Ovary (tissue), 9 donors: ENCODE measurements around the gene PIK3R1. TPM values are rescaled to one million over a fixed set of nuclear protein-coding genes. Genes with fewer than 3 reads are reported as not detected.
A peak's percentile ranks its signal among the peaks of the same experiment; 100 is the strongest.

Experiments used
- DNase-seq, 5 donors: peaks; one replicate each; pipeline ENCODE4 v3.0.0-alpha.2; 2019 to 2020
- H3K27ac ChIP-seq, 2 donors: fragments of 200-600 bp; one replicate each; pipeline versions ENCODE4 v1.5.1 to v1.8.0; 2019 to 2022
- H3K27me3 ChIP-seq: fragments of 200-600 bp; one replicate; pipeline ENCODE4 v1.8.0; 2022
- H3K36me3 ChIP-seq: fragments of 200-600 bp; sonication (generic); one replicate; pipeline ENCODE4 v1.5.1; 2019
- H3K4me1 ChIP-seq: one replicate; pipeline ENCODE4 v1.8.1; 2013; ENCODE audit warnings: mild to moderate bottlenecking, moderate library complexity; ENCODE audit not compliant: insufficient read depth
- H3K4me3 ChIP-seq: fragments of 200-600 bp; sonication (generic); one replicate; pipeline ENCODE4 v1.5.1; 2017
- H3K9me3 ChIP-seq, 2 donors: fragments of 200-600 bp in 1 of 2; sonication (generic) in 1 of 2; one replicate each; pipeline versions ENCODE4 v1.5.1 to v1.8.1; 2013 to 2019; ENCODE audit warnings: mild to moderate bottlenecking in 1 of 2, moderate library complexity in 1 of 2
- EP300 ChIP-seq: sonication (generic); formaldehyde crosslinking; IDR thresholded peaks from one replicate; pipeline ENCODE4 v1.6.1; 2017; ENCODE audit warnings: antibody characterized with exemption
- POLR2A ChIP-seq: fragments of 450-650 bp; IDR thresholded peaks from one replicate; pipeline ENCODE4 v1.6.1; 2017; ENCODE audit warnings: antibody characterized with exemption, mild to moderate bottlenecking, moderate library complexity
- WGBS, 3 donors: extraction: QIAGEN DNeasy Blood & Tissue Kit in 1 of 3; methylation state at CpG; one replicate each; pipeline versions ENCODE4 v1.1.5 to v1.1.7; 2013 to 2017; 5-methylcytosine and 5-hydroxymethylcytosine counted together
- intact Hi-C, 4 donors: fragments of 100-400 bp; cut with DNase I; formaldehyde crosslinking; loops; one replicate each; pipeline versions ENCODE4 v1.11.0 to v1.15.1; 2022 to 2023
- polyA plus RNA-seq, 2 donors: library from polyadenylated mRNA; stranded (reverse); fragments of 200-250 nt in 1 of 2; fragments of 350-450 nt in 1 of 2; fragmentation: Illumina TruSeq in 1 of 2; extraction: RNeasy Lipid Tissue Mini Kit (QIAGEN cat#74804) in 1 of 2; gene quantifications; one replicate each; pipeline ENCODE4 v1.2.3, GENCODE V29; 2013 to 2014
- total RNA-seq, 7 donors: library from RNA; depleted of rRNA in 2 of 7; stranded (reverse); fragments of >200 nt in 2 of 7; fragmentation: NEBNext Ultra II Directional in 3 of 7; extraction: Animal tissue kit (Norgen Biotek cat#: 25700) in 3 of 7; gene quantifications; one replicate each; pipeline versions ENCODE4 v1.1.0 to v1.2.4, GENCODE V29; 2016 to 2023
- TF ChIP-seq, protein P1 (sequence below), 3 donors: fragments of 450-650 bp in 2 of 3; fragments of 200-600 bp in 1 of 3; IDR thresholded peaks; one replicate each; pipeline versions ENCODE4 v1.5.1 to v1.8.0; 2016 to 2022; ENCODE audit warnings: antibody characterized with exemption in 3 of 3, mild to moderate bottlenecking in 1 of 3
- donor health status: DM: no; HTN: no; CAD: no; lungs with moderate emphysema.
- donor health status: DM: no; HTN: no; CAD: no.
- donor health status: Bipolar disorder and iron deficiency.
- donor health status: DM: yes; HTN: yes; CAD: no.
- donor health status: DM: no; HTN: no; CAD: no.
- donor health status: DM: yes; HTN: yes; CAD: no.

Gene PIK3R1
- total and polyA plus RNA-seq, 9 donors: 25.2 to 206 (median 81.2) TPM

DNA sequence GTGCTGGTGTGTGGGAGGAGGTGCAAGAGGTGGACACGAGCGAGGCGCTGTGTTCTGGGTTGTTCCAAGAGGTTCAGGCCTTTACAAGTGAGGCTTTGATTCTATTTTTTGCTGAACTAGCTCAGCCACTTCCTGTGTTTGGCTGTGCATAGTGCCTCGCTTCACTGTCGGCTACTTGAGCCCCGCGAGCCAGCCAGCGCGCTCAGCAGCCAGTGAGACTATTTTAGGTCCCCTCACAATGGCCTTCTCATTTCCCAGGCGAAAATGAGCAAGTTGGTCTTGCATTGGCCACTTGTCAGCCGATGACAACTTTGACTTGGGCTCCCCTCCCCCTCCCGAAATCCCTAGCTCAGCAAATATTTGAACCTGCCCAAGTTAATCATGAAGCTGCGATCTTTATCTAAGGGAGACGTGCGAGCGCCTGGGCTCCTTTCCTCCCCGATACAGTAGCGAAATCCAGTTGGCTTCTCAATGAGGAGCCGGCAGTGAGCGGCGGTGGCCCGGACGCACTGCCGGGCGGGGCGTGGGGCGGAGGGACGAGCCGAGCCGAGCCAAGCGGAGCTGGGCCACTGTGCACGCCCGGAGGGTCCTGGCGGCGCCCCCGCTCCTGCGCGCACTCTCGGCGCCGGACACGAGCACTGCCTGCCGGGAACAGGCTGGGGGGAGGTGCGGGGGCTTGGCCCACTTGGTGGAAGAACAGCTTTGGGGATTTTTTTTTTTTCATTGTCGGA is 72.6 kb downstream of the PIK3R1 start:
- 3 to 4% (median 3%) methylated on average over 42 to 45 of the region's 45 CpGs for WGBS, 3 donors
- H3K27ac ChIP-seq: peak overlapping the region; percentile 4 to 74
- H3K4me3 ChIP-seq: peak overlapping the region; percentile 52
- TF ChIP-seq POLR2A (no peak), EP300 (no peak)
- TF ChIP-seq, protein P1, sequence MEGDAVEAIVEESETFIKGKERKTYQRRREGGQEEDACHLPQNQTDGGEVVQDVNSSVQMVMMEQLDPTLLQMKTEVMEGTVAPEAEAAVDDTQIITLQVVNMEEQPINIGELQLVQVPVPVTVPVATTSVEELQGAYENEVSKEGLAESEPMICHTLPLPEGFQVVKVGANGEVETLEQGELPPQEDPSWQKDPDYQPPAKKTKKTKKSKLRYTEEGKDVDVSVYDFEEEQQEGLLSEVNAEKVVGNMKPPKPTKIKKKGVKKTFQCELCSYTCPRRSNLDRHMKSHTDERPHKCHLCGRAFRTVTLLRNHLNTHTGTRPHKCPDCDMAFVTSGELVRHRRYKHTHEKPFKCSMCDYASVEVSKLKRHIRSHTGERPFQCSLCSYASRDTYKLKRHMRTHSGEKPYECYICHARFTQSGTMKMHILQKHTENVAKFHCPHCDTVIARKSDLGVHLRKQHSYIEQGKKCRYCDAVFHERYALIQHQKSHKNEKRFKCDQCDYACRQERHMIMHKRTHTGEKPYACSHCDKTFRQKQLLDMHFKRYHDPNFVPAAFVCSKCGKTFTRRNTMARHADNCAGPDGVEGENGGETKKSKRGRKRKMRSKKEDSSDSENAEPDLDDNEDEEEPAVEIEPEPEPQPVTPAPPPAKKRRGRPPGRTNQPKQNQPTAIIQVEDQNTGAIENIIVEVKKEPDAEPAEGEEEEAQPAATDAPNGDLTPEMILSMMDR (IDR thresholded peaks at IDR 0.05): no peak
- H3K27me3 ChIP-seq: no peaks in the 10 kb centered on the region
- H3K36me3 ChIP-seq: no peaks in the 10 kb centered on the region
- peak; percentile 52 to 81 (median 75) for DNase-seq
- intact Hi-C loops: loop anchor here in 3 of 4 donors (5.0 kb wide), 1 partner anchor 674 kb away; no protein-coding TSS in a partner anchor
- no peaks in the 10 kb centered on the region for H3K9me3 ChIP-seq
- peaks cover 6% of the 10 kb centered on the region for H3K4me1 ChIP-seq

DNA sequence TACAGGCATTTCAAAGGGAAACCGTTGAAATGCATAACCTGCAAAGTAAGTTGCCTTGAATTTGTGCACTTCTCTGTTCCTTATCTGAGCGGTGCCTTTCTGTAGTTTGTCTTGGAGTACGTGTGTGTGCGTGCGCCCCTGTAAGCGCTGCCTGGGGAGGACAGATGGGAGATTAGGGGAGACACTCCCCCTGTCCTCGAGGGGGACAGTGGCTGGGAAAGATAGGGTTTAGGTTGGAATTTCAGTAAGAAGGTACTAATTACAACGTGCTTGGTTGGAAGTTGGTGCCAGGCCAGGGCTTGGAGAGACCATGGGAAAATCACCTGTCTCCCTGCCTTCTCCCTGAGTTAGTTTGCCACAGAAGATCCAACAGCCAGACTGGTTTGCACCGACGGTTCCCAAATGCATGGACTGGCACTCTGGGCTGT is 73.2 kb downstream of the PIK3R1 start:
- Histone ChIP-seq H3K9me3 (no peaks in the 10 kb centered on the region), H3K27me3 (no peaks in the 10 kb centered on the region), H3K36me3 (no peaks in the 10 kb centered on the region), H3K4me3 (peak overlapping the region; percentile 52), H3K4me1 (peaks cover 6% of the 10 kb centered on the region), H3K27ac (peak overlapping the region in 1 of 2 donors; percentile 74)
- peak in 4 of 5 donors; percentile 24 to 44 (median 32) for DNase-seq
- intact Hi-C loops: loop anchor here in 3 of 4 donors (5.0 kb wide), 1 partner anchor 674 kb away; no protein-coding TSS in a partner anchor
- TF ChIP-seq EP300: no peak
- TF ChIP-seq, protein P1 (IDR thresholded peaks at IDR 0.05): no peak
- no peak for TF ChIP-seq POLR2A
- WGBS, 3 donors: 6 to 10% (median 8%) methylated on average over 10 of the region's 10 CpGs

DNA sequence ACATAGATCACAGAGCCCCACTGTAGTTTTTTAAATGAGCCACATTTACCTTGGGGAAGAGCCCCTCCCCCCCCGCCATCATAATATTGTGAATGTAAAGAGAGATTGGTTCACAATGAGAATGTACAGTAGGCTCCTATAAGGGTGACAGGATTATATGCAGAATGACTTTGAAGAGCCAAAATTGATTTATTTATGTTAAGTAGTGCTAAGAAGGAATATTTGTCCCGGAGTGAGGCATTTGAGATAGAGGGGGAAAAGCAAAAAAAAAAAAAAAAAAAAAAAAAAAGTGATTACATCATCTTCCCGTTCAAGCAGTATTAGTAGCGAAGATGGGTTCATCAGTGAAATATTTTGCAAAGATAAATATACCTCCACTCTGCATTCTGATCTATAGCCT is 73.9 kb downstream of the PIK3R1 start:
- Histone ChIP-seq H3K4me1 (peaks cover 6% of the 10 kb centered on the region), H3K27me3 (no peaks in the 10 kb centered on the region), H3K4me3 (peak overlapping the region; percentile 52), H3K9me3 (no peaks in the 10 kb centered on the region), H3K27ac (no peak overlapping the region), H3K36me3 (no peaks in the 10 kb centered on the region)
- intact Hi-C loops: loop anchor here in 3 of 4 donors (5.0 kb wide), 1 partner anchor 673 kb away; no protein-coding TSS in a partner anchor
- no peak for DNase-seq
- WGBS, 3 donors: 56 to 70% (median 63%) methylated on average over 4 of the region's 4 CpGs
- TF ChIP-seq POLR2A (no peak), EP300 (no peak)
- TF ChIP-seq, protein P1 (IDR thresholded peaks at IDR 0.05): no peak

DNA sequence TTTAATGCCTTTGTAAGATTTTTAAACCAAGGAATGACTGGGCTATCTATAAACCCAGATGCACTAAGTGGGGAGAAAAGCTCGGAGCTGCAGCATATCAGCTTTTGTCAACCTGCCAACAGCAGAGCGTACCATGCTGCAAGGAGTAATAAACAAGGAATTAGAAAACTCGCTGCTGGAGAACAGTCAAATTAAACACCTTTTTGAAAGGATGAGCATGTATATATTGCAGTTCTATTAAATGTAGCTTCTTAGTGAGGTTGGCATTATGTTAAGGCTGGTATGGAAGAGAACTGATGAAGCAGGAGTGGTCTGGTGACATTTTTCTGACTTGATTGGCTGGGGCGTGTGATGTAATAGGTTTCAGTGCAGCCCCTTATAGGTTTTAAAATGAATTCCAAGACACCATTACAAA is 74.7 kb downstream of the PIK3R1 start:
- Histone ChIP-seq H3K27ac (no peak overlapping the region), H3K36me3 (no peaks in the 10 kb centered on the region), H3K4me1 (peaks cover 6% of the 10 kb centered on the region), H3K4me3 (peak overlapping the region; percentile 22), H3K27me3 (no peaks in the 10 kb centered on the region), H3K9me3 (no peaks in the 10 kb centered on the region)
- intact Hi-C loops: no loop called here
- TF ChIP-seq, protein P1 (IDR thresholded peaks at IDR 0.05): no peak
- TF ChIP-seq EP300 (no peak), POLR2A (no peak)
- DNase-seq: peak; percentile 38 to 64 (median 56)
- WGBS, 3 donors: 24 to 30% (median 25%) methylated on average over 4 of the region's 4 CpGs
